HG02610 (cell line): ENCODE results near the gene DDHD1.
"Not testable (repeated sequence)": the region's sequence is repeated elsewhere in the genome, so short reads cannot be mapped to it uniquely, and the experiment has no call there.

Experiments
- ATAC-seq: cut with Tn5 transposase; IDR thresholded peaks from one replicate; pipeline ENCODE4 v1.9.1; 2021; ENCODE audit warnings: mild to moderate bottlenecking, moderate library complexity; ENCODE audit not compliant: unreplicated experiment

The DDHD1 gene

DNA sequence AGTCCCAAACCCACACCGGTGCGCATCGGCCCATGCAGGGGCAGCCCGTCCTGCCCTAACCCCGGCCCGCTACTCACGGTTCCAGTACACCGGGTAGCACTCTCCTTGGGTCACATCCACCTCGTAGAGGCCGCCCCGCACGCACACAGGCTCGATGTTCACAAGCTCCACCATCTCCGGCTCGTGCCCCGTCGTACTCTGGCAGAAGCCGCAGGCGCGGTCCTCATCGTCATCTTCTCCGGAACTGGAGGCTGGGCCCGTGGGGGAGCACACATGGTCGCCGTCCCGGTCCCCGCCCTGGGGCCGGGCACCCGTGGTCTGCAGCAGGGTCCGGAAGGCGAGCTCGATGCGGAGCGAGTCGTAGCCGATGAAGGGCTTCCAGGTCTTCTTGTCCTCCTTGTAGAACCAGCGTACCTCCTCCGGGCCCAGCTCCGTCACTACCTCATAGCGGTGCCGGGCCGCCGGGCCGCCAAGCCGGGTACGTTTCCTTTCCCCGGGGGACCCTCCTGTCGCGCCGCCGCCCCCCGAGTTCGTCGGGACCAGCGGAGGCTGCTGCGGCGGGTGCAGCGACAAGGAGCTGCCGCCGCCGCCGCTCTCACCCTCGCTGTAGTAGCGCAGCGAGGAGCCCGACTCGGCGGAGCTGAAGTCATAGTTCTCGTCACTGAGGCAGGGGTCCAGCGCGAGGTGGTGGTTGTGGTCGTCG lies 788 bp downstream of the DDHD1 start:
- peak; percentile 25 for ATAC-seq

DNA sequence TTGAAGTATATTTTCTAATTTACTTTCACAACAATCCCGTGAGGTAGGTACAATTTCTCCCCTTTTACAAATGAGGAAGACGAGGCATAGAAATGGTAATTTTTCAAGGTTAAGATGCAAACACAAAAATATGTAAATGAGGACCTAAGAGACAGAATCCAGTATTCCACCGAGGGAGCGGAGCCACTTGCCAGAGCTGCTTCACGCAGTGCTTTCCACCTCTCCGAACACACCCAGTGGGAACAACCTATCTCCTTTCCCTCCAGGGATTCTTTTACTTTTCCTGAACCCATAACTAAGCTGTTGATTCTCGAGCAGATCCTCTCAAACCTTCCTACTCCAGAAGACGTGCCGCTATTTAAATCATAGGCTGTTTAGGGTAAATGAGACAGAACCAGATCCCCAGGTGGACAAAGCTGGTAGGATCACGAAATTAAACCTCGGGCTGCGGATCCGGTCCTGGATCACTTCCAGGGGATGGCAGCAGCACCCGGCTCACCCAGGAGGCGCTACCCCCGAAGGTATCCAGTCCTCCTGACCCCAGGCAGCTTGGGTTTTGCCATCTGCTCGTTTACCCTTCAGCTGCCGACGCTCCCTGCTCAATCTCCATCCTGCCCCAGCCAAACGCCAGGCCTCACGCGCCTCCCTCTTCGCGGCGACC lies 1.5 kb downstream of the DDHD1 start:
- ATAC-seq, result no peak

DNA sequence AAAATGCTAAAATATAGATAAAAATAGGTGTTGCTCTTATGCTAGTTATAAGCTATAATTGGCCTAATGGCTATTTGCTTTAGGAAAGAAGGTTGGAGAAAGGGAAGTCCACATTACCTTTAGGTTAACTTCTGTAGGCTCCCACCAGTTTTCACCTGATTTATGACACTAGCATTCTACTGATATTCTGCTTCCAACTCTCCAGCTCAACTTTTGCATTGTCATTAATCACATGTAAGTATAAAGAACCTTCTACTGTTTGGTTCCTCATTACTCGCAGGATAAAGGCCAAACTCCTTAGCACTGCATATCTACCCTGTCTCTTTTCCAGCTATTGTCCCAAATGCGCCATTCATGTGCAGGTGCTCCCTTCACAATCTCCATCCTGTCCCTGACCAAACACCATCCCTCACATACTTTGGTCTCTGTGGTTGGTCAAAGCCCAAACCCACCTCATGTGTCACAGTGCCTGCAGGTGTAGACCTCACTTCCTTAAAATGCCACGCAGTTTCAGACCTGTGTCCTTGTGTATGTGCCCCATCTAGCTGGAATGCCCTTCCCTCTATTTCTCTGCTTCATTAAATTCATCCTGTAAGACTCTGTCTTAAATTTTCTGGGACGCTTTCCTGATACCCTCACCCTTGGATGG lies 3.3 kb downstream of the DDHD1 start:
- ATAC-seq, result no peak

DNA sequence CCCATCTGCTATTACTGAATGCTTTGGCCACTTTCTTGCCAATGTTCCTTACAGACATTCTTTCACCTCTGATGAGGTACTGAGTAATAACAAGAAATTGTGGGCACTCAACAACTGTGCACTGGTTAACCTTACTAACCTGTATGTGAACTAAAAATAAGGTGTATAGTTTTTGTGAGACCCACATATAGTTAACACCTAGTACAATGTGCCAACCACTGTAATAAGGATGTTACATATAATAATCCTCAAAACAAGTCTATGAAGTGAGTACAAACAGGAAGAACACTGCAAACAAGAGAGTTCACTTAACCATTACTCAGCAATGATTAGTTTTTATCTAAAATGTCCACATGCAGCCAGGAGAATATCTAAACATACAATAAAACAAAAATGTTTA lies 4.5 kb downstream of the DDHD1 start:
- ATAC-seq, result peak; percentile 15

DNA sequence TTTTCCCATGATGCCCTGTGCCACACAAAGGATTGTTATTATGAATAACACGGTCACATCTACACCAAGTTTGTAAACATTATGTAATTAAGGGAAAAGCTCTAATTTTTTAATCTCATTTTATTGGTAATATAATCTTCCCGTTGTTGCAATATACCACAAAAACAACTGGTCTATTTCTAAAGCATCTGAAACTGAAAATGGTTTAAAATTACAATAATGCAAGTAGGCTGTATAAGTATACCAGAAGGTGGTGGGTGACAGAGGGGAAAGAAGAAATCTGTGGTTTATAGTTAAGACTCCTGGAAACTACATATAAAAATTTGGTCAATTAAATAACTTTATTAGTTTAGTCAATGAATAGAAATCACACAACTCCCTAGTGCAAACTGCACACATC lies 5.2 kb downstream of the DDHD1 start:
- no peak for ATAC-seq

DNA sequence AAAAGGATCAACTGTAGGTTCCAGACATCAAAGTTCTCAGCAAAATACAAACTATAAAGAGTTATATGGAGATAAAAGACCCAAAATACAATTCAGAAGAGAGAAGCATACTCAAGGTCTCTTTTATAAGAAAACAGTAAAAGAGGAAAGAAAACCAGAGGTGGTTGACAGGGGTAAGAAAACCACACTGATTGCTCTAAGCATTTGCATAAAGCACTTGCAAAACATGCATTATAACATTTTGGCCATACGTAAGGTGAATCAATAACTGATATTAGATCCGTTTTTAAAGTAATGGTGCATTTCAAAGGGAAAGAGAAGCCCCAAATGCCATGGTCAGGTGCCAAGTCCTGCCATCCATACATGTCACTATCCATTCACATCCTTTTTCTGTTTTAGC lies 5.9 kb downstream of the DDHD1 start:
- no peak for ATAC-seq

DNA sequence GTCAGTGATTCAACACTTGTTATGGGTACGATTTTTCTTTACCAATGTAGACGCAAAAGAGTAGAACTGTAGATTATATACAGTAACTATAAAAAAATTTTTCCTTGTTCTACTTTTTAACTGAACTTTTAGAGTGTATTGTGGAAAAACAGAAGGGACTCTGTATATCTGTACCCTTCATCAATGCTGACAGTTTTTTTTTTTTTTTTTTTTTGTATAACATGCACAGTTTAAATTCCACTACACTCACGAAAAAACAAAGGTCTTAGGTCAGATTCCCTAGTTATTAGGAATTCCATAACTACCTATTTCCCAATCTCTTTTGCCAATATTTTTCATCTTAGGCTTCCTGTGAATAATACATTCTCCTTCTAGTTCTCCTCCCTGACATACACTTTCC lies 6.4 kb downstream of the DDHD1 start:
- ATAC-seq, result no peak

DNA sequence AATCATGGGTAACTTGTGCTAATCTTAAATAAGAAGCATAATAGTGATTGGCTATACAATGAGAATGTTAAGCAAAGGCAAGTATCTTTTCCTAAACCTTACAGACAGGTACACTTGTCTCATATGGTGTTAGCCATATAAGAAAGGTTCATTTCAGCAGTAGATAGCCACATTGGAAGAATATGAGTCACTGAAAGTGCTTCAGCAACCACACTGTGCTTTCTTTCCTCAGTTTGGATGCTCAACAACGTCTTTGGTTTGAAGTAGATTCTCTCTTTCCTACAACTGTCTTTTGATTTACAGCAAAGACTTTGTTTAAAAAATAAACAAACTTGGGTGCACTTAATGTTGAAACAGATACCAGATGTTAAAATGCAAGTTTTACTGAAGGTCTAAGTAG lies 8.9 kb downstream of the DDHD1 start:
- ATAC-seq, result peak; percentile 85

DNA sequence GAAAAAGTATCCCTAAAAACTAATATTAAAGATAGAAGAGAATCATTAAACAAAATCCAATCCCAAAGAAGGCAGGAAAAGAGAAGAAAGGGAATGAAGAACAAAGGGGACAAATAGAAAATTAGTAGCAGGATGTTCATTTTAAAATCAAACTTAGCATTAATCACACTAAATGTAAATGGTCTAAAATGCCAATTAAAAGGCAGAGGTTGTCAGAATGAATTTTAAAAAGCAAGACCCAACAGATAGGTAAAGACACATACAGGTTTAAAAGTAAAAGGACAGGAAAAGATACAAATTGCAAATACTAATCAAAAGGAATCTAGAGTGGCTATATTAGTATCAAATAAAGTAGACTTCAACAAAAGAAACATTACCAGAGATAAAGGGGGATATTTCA lies 12.5 kb downstream of the DDHD1 start:
- ATAC-seq, result no peak

DNA sequence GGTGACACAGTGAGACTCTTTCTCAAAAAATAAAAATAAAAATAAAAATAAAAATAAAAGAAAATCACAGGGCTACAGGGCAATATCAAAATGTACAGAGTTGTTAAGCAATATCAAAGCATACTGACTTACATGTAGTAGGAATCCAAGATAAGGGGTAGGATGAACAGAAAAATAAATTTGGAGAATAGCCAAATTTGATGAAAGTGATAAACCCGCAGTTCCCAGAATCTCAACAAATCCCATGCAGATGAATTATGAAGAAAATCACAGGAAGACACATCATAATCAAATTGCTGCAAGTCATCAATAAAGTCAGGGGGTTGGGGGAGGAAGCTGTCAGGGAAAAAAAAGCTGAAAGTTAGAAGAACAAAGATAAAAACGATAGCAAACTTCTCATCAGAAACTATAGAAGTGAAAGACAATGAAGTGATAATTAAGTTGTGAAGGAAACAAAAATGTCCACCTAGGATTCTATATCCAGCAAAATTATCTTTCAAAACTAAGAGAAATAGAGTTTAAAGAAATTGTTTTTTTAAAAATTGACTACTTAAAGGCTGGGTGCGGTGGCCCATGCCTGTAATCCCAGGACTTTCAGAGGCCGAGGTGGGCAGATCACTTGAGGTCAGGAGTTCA lies 15.4 kb downstream of the DDHD1 start:
- no peak for ATAC-seq

DNA sequence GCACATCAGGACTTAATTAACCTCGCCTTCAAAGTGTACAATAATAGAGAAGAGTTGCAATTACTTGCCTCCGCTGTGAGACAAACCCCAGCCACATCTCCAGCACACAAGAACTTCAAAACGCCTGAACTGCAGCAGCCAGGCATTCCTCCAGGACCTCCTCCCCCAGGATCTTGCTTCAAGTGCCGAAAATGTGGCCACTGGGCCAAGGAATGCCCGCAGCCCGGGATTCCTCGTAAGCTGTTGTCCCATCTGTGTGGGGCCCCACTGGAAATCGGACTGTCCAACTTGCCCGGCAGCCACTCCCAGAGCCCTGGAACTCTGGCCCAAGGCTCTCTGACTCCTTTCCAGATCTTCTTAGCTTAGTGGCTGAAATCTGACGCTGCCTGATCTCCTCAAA lies 22.6 kb downstream of the DDHD1 start:
- ATAC-seq, result not testable (repeated sequence)

DNA sequence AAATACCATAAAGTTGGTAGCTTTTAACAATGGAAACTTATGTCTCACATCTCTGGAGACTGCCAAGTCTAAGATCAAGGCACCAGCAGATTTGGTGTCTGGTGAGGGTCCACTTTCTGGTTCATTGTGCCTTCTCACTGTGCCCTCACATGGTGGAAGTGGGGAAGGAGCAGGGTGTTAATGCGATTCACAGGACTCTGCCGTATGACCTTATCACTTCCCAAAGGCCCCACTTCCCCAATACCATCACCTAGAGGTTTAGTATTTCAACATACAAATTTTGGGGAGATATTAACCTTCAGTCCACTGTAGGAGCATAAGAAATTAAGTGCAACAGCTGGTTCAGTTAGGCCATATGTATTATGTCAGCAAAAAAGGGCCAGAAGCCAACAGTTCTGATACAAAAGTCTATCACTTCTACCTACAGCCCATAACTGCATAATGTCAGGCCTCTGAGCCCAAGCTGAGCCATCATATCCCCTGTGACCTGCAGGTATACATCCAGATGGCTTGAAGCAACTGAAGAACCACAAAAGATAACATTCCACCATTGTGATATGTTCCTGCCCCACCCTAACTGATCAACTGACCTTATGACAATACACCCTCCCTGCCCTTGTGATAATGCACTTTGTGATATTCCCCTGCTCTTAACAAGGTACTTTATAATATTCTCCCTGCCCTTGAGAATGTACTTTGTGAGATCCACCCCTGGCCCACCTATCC lies 24.7 kb downstream of the DDHD1 start:
- ATAC-seq, result no peak

DNA sequence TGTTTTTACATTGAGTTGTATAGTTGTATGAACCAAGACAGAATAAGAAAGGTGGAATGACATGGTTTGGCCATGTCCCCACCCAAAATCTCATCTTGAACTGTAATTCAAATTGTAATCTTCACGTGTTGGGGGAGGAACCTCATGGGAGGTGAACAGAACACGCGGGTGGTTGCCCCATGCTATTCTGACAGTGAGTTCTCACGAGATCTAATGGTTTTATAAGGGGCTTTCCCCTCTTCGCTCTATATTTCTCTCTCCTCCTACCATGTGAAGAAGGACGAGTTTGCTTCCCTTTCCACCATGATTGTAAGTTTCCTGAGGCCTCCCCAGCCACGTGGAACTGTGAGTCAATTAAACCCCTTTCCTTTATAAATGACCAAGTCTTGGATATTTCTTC lies 25.3 kb downstream of the DDHD1 start:
- no peak for ATAC-seq

DNA sequence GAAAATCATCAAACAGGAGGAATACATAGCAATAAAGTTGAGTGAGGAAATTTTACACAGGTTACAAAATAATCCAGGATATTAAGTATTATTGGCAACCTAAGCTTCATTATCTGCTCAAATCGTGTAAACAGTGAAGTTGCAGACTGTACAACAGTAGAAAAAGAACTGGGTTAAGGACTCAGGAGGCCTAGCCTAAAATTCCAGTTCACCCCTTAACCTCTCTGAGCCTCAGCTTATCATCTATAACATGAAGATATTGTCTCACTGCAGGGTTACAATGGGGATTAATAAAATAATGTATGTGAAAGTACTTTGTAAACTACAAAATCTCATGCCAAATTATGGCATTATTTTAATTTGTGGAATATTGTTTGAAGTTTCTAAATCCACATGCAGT lies 26.0 kb downstream of the DDHD1 start:
- no peak for ATAC-seq

DNA sequence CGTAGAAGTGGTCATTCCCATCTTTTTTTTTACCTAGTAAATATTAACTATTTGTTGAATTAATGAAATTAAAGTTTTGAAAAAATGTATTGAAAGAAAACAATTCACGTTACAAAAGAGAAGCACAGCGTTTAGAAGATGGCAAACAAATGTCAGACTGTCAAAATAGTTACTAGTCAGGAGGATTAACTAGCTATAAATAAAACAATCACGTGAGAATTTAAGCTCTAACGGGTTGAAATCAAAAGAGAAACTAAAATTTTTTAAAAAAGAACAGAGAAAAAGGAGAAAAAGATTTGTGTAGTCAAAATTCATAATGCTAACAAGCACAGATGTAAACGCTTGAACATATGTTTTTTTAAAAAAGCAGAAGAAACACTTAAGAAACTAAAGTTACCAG lies 26.4 kb downstream of the DDHD1 start:
- ATAC-seq, result no peak

DNA sequence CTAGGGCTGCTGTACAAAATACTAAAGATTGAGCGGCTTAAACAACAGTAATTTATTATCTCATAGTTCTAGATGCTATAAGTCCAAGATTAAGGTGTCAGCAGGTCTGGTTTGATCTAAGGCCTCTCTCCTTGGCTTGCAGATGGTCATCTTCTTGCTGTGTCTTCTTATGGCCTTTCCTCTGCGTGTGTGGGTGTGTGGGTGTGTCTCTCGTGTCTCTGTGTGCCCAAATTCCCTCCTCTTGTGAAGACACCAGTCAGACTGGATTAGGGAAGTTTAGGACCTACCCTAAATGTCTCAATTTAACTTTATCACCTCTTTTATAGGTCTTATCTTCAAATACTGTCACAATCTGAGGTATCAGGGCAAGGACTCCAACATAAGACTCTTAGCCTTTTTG lies 28.3 kb downstream of the DDHD1 start:
- no peak for ATAC-seq

DNA sequence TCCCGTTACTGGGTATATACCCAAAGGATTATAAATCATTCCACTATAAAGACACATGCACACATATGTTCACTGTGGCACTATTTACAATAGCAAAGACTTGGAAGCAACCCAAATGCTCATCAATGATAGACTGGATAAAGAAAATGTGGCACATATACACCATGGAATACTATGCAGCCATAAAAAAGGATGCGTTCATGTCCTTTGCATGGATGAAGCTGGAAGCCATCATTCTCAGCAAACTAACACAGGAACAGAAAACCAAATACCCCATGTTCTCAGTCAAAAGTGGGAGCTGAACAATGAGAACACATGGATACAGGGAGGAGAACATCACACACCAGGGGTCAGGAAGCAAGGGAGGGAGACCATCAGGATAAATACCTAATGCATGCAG lies 31.7 kb downstream of the DDHD1 start:
- ATAC-seq, result not testable (repeated sequence)

DNA sequence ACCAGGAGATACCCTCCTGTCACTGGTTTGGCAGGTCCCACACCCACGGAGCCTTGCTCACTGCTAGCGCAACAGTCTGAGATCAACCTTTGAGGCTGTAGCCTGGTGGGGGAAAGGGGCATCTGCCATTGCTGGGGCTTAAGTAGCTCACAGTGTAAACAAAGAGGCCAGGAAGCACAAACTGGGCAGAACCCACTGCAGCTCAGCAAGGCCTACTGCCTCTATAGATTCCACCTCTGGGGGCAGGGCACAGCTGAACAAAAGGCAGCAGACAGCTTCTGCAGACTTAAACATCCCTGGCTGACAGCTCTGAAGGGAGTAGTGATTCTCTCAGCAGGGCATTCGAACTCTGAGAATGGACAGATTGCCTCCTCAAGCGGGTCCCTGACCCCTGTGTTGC lies 35.6 kb downstream of the DDHD1 start:
- ATAC-seq, result not testable (repeated sequence)

DNA sequence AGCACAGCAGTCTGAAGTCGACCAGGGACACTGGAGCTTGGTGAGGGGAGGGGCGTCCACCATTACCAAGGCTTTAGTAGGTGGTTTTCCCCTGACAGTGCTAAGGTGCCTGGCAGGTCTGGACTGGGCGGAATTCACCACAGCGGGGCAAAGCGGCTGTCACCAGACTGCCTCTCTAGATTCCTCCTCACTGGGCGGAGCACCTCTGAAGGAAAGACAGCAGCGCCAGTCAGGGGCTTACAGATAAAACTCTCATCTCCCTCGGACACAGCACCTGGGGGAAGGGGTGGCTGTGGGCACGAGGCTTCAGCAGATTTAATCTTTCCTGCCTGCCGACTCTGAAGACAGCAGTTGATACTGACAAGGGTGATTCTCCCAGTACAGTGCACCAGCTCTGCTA lies 39.1 kb downstream of the DDHD1 start:
- no peak for ATAC-seq

DNA sequence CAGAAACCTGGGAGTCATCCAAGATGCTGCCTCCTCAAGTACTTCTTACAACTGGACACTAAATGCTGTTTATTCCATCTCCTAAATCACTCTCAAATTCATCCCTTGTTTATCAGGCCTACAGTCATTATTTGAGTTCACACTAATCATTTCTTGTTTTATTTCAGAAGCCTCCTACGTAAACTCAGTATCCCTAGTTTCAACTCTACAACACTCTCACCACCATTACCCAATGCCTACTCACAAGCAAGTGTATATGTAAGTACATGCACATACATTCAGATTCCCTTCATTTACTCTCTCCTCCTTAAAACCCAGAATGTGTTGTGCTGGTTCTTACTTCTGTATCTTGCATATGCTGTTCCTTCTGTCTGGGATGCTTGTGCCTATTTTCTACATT lies 43.0 kb downstream of the DDHD1 start:
- no peak for ATAC-seq
